ENCODE measurements around the gene FAM120A.

Gene FAM120A

GRCh38 chr9:93567271-93567959 is 115.9 kb downstream of the FAM120A start:
- no peaks in the 10 kb centered on the region for H3K9me3 ChIP-seq (ENCODE audit: severe bottlenecking)
- peak overlapping the region; percentile 64 for H3K27ac ChIP-seq (ENCODE audit: poor library complexity, severe bottlenecking)
- peaks cover 17% of the 10 kb centered on the region for H3K36me3 ChIP-seq (ENCODE audit: low read depth)
- TF ChIP-seq, protein P1, sequence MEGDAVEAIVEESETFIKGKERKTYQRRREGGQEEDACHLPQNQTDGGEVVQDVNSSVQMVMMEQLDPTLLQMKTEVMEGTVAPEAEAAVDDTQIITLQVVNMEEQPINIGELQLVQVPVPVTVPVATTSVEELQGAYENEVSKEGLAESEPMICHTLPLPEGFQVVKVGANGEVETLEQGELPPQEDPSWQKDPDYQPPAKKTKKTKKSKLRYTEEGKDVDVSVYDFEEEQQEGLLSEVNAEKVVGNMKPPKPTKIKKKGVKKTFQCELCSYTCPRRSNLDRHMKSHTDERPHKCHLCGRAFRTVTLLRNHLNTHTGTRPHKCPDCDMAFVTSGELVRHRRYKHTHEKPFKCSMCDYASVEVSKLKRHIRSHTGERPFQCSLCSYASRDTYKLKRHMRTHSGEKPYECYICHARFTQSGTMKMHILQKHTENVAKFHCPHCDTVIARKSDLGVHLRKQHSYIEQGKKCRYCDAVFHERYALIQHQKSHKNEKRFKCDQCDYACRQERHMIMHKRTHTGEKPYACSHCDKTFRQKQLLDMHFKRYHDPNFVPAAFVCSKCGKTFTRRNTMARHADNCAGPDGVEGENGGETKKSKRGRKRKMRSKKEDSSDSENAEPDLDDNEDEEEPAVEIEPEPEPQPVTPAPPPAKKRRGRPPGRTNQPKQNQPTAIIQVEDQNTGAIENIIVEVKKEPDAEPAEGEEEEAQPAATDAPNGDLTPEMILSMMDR (IDR thresholded peaks at IDR 0.05; ENCODE audit: poor library complexity, severe bottlenecking), result no peak
- no peaks in the 10 kb centered on the region for H3K27me3 ChIP-seq (ENCODE audit: insufficient read depth, poor library complexity, severe bottlenecking)
- DNase-seq (ENCODE audit: low spot score) (no peak), ATAC-seq (ENCODE audit: low read depth) (0 out of 3 replicates have a peak, but pooled peaks have one; percentile 2)
- peaks cover 3% of the 10 kb centered on the region for H3K4me1 ChIP-seq (ENCODE audit: insufficient read depth, poor library complexity, severe bottlenecking)
- H3K4me3 ChIP-seq (ENCODE audit: severe bottlenecking), result peak overlapping the region; percentile 37

DNA sequence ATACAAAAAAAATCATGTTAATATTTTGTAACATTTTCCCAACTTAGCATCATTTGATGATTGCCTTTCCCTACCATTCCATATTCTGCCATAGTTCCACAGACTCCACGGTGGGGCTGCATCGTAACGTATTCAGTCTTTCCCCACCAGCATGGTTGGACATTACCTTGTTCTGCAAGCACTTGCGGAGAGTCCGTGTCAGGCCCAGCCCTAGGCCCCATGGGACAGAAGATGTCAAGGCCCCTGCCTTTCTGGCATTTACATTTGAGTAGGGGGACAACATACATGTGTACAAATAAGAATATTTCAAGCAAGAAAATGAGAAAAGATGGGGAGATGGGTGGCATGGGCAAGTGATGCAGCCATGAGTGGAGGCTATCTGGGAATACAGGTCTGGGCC is 116.7 kb downstream of the FAM120A start:
- TF ChIP-seq, protein P1 (IDR thresholded peaks at IDR 0.05; ENCODE audit: poor library complexity, severe bottlenecking), result no peak
- Histone ChIP-seq H3K27me3 (ENCODE audit: insufficient read depth, poor library complexity, severe bottlenecking) (no peaks in the 10 kb centered on the region), H3K36me3 (ENCODE audit: low read depth) (peaks cover 11% of the 10 kb centered on the region), H3K27ac (ENCODE audit: poor library complexity, severe bottlenecking) (no peak overlapping the region), H3K9me3 (ENCODE audit: severe bottlenecking) (no peaks in the 10 kb centered on the region), H3K4me1 (ENCODE audit: insufficient read depth, poor library complexity, severe bottlenecking) (peaks cover 3% of the 10 kb centered on the region), H3K4me3 (ENCODE audit: severe bottlenecking) (no peak overlapping the region)
- DNase-seq (ENCODE audit: low spot score) (no peak), ATAC-seq (ENCODE audit: low read depth) (no peak)

DNA sequence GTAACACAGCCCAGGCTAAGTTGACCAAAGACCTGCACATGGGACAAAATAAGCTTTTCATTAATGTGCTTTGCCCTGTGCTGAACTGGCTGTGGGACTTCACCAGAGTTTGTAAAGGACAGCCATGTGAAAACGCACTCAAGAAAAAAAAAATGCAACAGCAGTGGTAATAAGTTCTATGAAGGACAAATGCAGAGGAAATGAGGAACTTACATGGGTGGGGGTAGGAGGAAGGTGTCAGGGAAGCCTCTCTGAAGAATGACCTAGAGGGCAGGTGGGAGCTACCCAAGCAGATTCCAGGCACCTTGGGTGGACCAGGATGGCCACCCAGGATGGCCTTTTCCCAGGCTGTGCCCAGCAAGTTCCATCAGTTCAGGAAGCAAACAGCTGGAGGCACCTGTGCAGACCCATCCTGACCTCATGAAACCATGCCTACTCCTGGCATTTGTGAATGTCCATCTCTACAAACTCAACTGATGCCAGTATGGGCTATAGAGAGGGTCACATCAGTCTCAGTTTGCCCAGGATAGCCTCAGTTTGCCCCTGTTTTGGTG is 118.2 kb downstream of the FAM120A start:
- no peaks in the 10 kb centered on the region for H3K9me3 ChIP-seq (ENCODE audit: severe bottlenecking)
- H3K27ac ChIP-seq (ENCODE audit: poor library complexity, severe bottlenecking), result no peak overlapping the region
- DNase-seq (ENCODE audit: low spot score), result no peak
- peaks cover 3% of the 10 kb centered on the region for H3K4me1 ChIP-seq (ENCODE audit: insufficient read depth, poor library complexity, severe bottlenecking)
- no peaks in the 10 kb centered on the region; the same call in 1 of the 2 replicates for H3K36me3 ChIP-seq (ENCODE audit: low read depth)
- H3K4me3 ChIP-seq (ENCODE audit: severe bottlenecking), result no peak overlapping the region
- ATAC-seq (ENCODE audit: low read depth), result no peak
- no peaks in the 10 kb centered on the region for H3K27me3 ChIP-seq (ENCODE audit: insufficient read depth, poor library complexity, severe bottlenecking)
- TF ChIP-seq, protein P1 (IDR thresholded peaks at IDR 0.05; ENCODE audit: poor library complexity, severe bottlenecking), result no peak

- Histone ChIP-seq H3K36me3 (ENCODE audit: low read depth) (no peaks in the 10 kb centered on the region), H3K27me3 (ENCODE audit: insufficient read depth, poor library complexity, severe bottlenecking) (no peaks in the 10 kb centered on the region), H3K4me1 (ENCODE audit: insufficient read depth, poor library complexity, severe bottlenecking) (peaks cover 6% of the 10 kb centered on the region), H3K9me3 (ENCODE audit: severe bottlenecking) (no peaks in the 10 kb centered on the region), H3K4me3 (ENCODE audit: severe bottlenecking) (no peak overlapping the region), H3K27ac (ENCODE audit: poor library complexity, severe bottlenecking) (no peak overlapping the region)
- DNase-seq (ENCODE audit: low spot score) (no peak), ATAC-seq (ENCODE audit: low read depth) (no peak)
- TF ChIP-seq, protein P1 (IDR thresholded peaks at IDR 0.05; ENCODE audit: poor library complexity, severe bottlenecking), result no peak
Observed at GRCh38 chr9:93572221-93572620, 120.7 kb downstream of the FAM120A start.

Measured in RWPE2 (cell line).